ENCODE results near the gene ARL11. TPM values are rescaled to one million over a fixed set of nuclear protein-coding genes. Genes with fewer than 3 reads are reported as not detected.

Gene ARL11
- polyA plus RNA-seq, 4 donors, result 1.7 to 2.9 (median 1.9) TPM

- Histone ChIP-seq H3K4me1 (ENCODE audit: control insufficient read depth in 3 of 3, insufficient read depth in 2 of 3, low read depth in 1 of 3, low read length in 2 of 3) (peaks cover 0 to 8% (median 3%) of the 10 kb centered on the region in 3 donors), H3K9me3 (ENCODE audit: control insufficient read depth in 2 of 2, insufficient read depth in 1 of 2, low read depth in 1 of 2, low read length in 1 of 2) (no peaks in the 10 kb centered on the region), H3K27ac (ENCODE audit: low read depth in 1 of 3, low read length in 2 of 3) (no peak overlapping the region), H3K36me3 (ENCODE audit: control insufficient read depth in 3 of 3, insufficient read depth in 2 of 3, low read depth in 1 of 3, low read length in 3 of 3) (peaks cover 0 to 2% (median 0%) of the 10 kb centered on the region in 3 donors), H3K4me3 (ENCODE audit: low read depth in 1 of 3, low read length in 3 of 3) (no peak overlapping the region), H3K27me3 (ENCODE audit: control insufficient read depth in 3 of 3, insufficient read depth in 3 of 3, low read length in 3 of 3) (no peaks in the 10 kb centered on the region)
- FAIRE-seq (no peak), DNase-seq (no peak)
- 44 to 70% (median 53%) methylated on average over 11 of the region's 11 CpGs for WGBS, 3 donors
These were observed 5.9 kb upstream of the ARL11 start for GRCh38 chr13:49622174-49622946.

- Histone ChIP-seq H3K27ac (ENCODE audit: low read depth in 1 of 3, low read length in 2 of 3) (no peak overlapping the region), H3K4me1 (ENCODE audit: control insufficient read depth in 3 of 3, insufficient read depth in 2 of 3, low read depth in 1 of 3, low read length in 2 of 3) (peaks cover 0 to 8% (median 3%) of the 10 kb centered on the region in 3 donors), H3K9me3 (ENCODE audit: control insufficient read depth in 2 of 2, insufficient read depth in 1 of 2, low read depth in 1 of 2, low read length in 1 of 2) (no peaks in the 10 kb centered on the region), H3K36me3 (ENCODE audit: control insufficient read depth in 3 of 3, insufficient read depth in 2 of 3, low read depth in 1 of 3, low read length in 3 of 3) (peaks cover 0 to 2% (median 0%) of the 10 kb centered on the region in 3 donors), H3K4me3 (ENCODE audit: low read depth in 1 of 3, low read length in 3 of 3) (no peak overlapping the region), H3K27me3 (ENCODE audit: control insufficient read depth in 3 of 3, insufficient read depth in 3 of 3, low read length in 3 of 3) (no peaks in the 10 kb centered on the region)
- 87 to 90% (median 90%) methylated on average over 6 of the region's 6 CpGs for WGBS, 3 donors
- no peak for DNase-seq
- FAIRE-seq, result no peak
These were observed 4.1 kb upstream of the ARL11 start for GRCh38 chr13:49624229-49624628.

DNA sequence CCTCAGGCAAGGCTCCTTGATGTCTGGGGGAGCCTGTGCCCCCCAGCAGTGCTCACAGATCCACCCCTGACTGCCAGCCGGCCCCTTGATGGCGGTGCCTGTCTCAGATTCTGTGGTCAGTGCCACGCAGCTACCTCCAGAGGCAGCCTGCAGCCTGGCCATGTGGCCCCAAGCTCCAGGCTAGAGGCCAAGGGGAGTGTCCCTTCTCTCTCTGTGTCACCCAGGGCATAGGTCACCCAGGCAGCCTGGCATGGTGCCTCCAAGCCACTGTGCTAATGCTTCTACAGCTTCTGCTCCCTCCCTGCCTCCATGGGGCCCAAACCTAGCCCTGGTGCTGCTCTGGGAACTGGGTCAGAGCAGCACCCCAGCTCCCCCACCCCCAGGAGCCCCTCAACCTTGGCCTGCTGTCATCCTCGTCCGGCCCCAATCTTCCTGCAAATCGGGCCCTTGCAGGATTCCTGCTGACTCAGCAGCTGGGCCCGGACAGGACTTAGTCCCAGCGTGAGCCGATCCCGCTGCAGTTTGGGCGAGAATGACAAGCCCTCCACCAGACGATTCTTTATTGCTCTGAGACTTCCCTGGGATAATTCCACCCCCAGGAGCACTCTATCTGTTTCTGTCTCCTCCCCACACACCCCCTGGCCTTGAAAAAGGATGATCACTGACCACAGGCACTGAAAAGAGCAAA is 2.8 kb upstream of the ARL11 start:
- DNase-seq (peak; percentile 47 to 89), FAIRE-seq (no peak)
- 37 to 64% (median 57%) methylated on average over 12 of the region's 12 CpGs for whole genome bisulfite sequencing, 3 donors
- Histone ChIP-seq H3K4me3 (ENCODE audit: low read depth in 1 of 3, low read length in 3 of 3) (no peak overlapping the region), H3K27me3 (ENCODE audit: control insufficient read depth in 3 of 3, insufficient read depth in 3 of 3, low read length in 3 of 3) (no peaks in the 10 kb centered on the region), H3K4me1 (ENCODE audit: control insufficient read depth in 3 of 3, insufficient read depth in 2 of 3, low read depth in 1 of 3, low read length in 2 of 3) (peaks cover 0 to 8% (median 3%) of the 10 kb centered on the region in 3 donors), H3K27ac (ENCODE audit: low read depth in 1 of 3, low read length in 2 of 3) (peak overlapping the region; percentile 5 to 72 (median 38)), H3K36me3 (ENCODE audit: control insufficient read depth in 3 of 3, insufficient read depth in 2 of 3, low read depth in 1 of 3, low read length in 3 of 3) (peaks cover 0 to 7% (median 0%) of the 10 kb centered on the region in 3 donors), H3K9me3 (ENCODE audit: control insufficient read depth in 2 of 2, insufficient read depth in 1 of 2, low read depth in 1 of 2, low read length in 1 of 2) (no peaks in the 10 kb centered on the region)

GRCh38 chr13:49629196-49629938 is 1.1 kb downstream of the ARL11 start:
- 77 to 85% (median 84%) methylated on average over 8 of the region's 8 CpGs for WGBS, 3 donors
- H3K27ac ChIP-seq (ENCODE audit: low read depth in 1 of 3, low read length in 2 of 3), result no peak overlapping the region
- no peak overlapping the region for H3K4me3 ChIP-seq (ENCODE audit: low read depth in 1 of 3, low read length in 3 of 3)
- FAIRE-seq, result no peak
- H3K4me1 ChIP-seq (ENCODE audit: control insufficient read depth in 3 of 3, insufficient read depth in 2 of 3, low read depth in 1 of 3, low read length in 2 of 3), result peaks cover 0 to 8% (median 3%) of the 10 kb centered on the region in 3 donors
- H3K27me3 ChIP-seq (ENCODE audit: control insufficient read depth in 3 of 3, insufficient read depth in 3 of 3, low read length in 3 of 3), result no peaks in the 10 kb centered on the region
- peaks cover 0 to 12% (median 0%) of the 10 kb centered on the region in 3 donors for H3K36me3 ChIP-seq (ENCODE audit: control insufficient read depth in 3 of 3, insufficient read depth in 2 of 3, low read depth in 1 of 3, low read length in 3 of 3)
- DNase-seq, result no peak
- no peaks in the 10 kb centered on the region for H3K9me3 ChIP-seq (ENCODE audit: control insufficient read depth in 2 of 2, insufficient read depth in 1 of 2, low read depth in 1 of 2, low read length in 1 of 2)

DNA sequence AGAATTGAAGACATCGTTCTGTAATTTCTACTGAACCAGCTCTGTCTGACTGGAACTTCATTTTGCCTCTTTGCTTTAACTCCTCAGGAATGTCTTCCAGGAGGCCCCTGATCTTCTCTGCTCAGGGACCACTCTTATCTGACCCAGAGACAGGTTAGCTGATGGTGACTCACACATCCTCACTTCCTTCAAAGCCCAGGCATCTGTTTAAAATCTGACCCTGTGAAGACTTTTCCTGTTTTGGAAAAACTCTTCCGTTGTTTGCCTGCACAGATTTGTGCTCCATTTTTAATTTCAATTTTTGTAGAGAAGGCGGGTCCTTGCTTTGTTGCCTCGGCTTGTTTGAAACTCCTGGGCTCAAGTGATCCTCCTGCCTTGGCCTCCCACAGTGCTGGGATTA is 1.6 kb downstream of the ARL11 start:
- peaks cover 0 to 8% (median 3%) of the 10 kb centered on the region in 3 donors for H3K4me1 ChIP-seq (ENCODE audit: control insufficient read depth in 3 of 3, insufficient read depth in 2 of 3, low read depth in 1 of 3, low read length in 2 of 3)
- FAIRE-seq, result no peak
- 77 to 94% (median 88%) methylated on average over 4 of the region's 4 CpGs for WGBS, 3 donors
- DNase-seq, result no peak
- no peak overlapping the region for H3K4me3 ChIP-seq (ENCODE audit: low read depth in 1 of 3, low read length in 3 of 3)
- H3K27me3 ChIP-seq (ENCODE audit: control insufficient read depth in 3 of 3, insufficient read depth in 3 of 3, low read length in 3 of 3), result no peaks in the 10 kb centered on the region
- H3K27ac ChIP-seq (ENCODE audit: low read depth in 1 of 3, low read length in 2 of 3), result no peak overlapping the region
- H3K9me3 ChIP-seq (ENCODE audit: control insufficient read depth in 2 of 2, insufficient read depth in 1 of 2, low read depth in 1 of 2, low read length in 1 of 2), result no peaks in the 10 kb centered on the region
- peaks cover 0 to 12% (median 0%) of the 10 kb centered on the region in 3 donors for H3K36me3 ChIP-seq (ENCODE audit: control insufficient read depth in 3 of 3, insufficient read depth in 2 of 3, low read depth in 1 of 3, low read length in 3 of 3)

DNA sequence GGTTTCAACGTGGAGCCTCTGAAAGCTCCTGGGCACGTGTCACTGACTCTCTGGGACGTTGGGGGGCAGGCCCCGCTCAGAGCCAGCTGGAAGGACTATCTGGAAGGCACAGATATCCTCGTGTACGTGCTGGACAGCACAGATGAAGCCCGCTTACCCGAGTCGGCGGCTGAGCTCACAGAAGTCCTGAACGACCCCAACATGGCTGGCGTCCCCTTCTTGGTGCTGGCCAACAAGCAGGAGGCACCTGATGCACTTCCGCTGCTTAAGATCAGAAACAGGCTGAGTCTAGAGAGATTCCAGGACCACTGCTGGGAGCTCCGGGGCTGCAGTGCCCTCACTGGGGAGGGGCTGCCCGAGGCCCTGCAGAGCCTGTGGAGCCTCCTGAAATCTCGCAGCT is 2.3 kb downstream of the ARL11 start:
- H3K36me3 ChIP-seq (ENCODE audit: control insufficient read depth in 3 of 3, insufficient read depth in 2 of 3, low read depth in 1 of 3, low read length in 3 of 3), result peaks cover 0 to 9% (median 0%) of the 10 kb centered on the region in 3 donors
- H3K27me3 ChIP-seq (ENCODE audit: control insufficient read depth in 3 of 3, insufficient read depth in 3 of 3, low read length in 3 of 3), result no peaks in the 10 kb centered on the region
- no peak for FAIRE-seq
- H3K4me3 ChIP-seq (ENCODE audit: low read depth in 1 of 3, low read length in 3 of 3), result no peak overlapping the region
- H3K9me3 ChIP-seq (ENCODE audit: control insufficient read depth in 2 of 2, insufficient read depth in 1 of 2, low read depth in 1 of 2, low read length in 1 of 2), result no peaks in the 10 kb centered on the region
- DNase-seq, result no peak
- H3K4me1 ChIP-seq (ENCODE audit: control insufficient read depth in 3 of 3, insufficient read depth in 2 of 3, low read depth in 1 of 3, low read length in 2 of 3), result peaks cover 0 to 3% (median 2%) of the 10 kb centered on the region in 3 donors
- 87 to 91% (median 90%) methylated on average over 16 of the region's 16 CpGs for WGBS, 3 donors
- no peak overlapping the region for H3K27ac ChIP-seq (ENCODE audit: low read depth in 1 of 3, low read length in 2 of 3)

DNA sequence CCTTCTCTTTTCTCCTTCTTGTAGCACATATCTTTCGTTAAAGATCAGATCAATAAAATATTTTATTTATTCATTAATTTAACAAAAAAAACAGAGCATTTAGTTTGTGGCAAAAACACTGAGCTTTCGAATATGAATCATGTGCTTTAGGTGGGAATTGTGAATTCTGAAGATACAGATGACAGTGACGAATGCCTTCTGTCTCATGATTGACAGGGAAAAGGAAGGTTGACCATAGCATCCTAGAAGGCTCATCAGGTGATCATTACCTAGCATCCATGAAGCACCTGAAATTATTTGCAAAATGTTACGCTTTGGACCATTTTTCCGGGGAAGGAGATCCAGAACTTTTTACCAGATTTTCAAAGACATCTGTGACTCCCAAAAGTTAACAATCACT is 3.8 kb downstream of the ARL11 start:
- Histone ChIP-seq H3K9me3 (ENCODE audit: control insufficient read depth in 2 of 2, insufficient read depth in 1 of 2, low read depth in 1 of 2, low read length in 1 of 2) (no peaks in the 10 kb centered on the region), H3K27me3 (ENCODE audit: control insufficient read depth in 3 of 3, insufficient read depth in 3 of 3, low read length in 3 of 3) (no peaks in the 10 kb centered on the region), H3K4me1 (ENCODE audit: control insufficient read depth in 3 of 3, insufficient read depth in 2 of 3, low read depth in 1 of 3, low read length in 2 of 3) (no peaks in the 10 kb centered on the region), H3K36me3 (ENCODE audit: control insufficient read depth in 3 of 3, insufficient read depth in 2 of 3, low read depth in 1 of 3, low read length in 3 of 3) (peaks cover 0 to 9% (median 0%) of the 10 kb centered on the region in 3 donors), H3K4me3 (ENCODE audit: low read depth in 1 of 3, low read length in 3 of 3) (no peak overlapping the region), H3K27ac (ENCODE audit: low read depth in 1 of 3, low read length in 2 of 3) (no peak overlapping the region)
- 85 to 91% (median 88%) methylated on average over 5 of the region's 5 CpGs for WGBS, 3 donors
- DNase-seq (no peak), FAIRE-seq (no peak)

GRCh38 chr13:49633710-49634109 is 5.4 kb downstream of the ARL11 start:
- WGBS, 3 donors, result 85 to 93% (median 86%) methylated on average over 4 of the region's 4 CpGs
- no peak overlapping the region for H3K27ac ChIP-seq (ENCODE audit: low read depth in 1 of 3, low read length in 2 of 3)
- H3K4me3 ChIP-seq (ENCODE audit: low read depth in 1 of 3, low read length in 3 of 3), result no peak overlapping the region
- DNase-seq, result no peak
- H3K36me3 ChIP-seq (ENCODE audit: control insufficient read depth in 3 of 3, insufficient read depth in 2 of 3, low read depth in 1 of 3, low read length in 3 of 3), result peaks cover 0 to 9% (median 0%) of the 10 kb centered on the region in 3 donors
- no peak for FAIRE-seq
- H3K9me3 ChIP-seq (ENCODE audit: control insufficient read depth in 2 of 2, insufficient read depth in 1 of 2, low read depth in 1 of 2, low read length in 1 of 2), result no peaks in the 10 kb centered on the region
- H3K27me3 ChIP-seq (ENCODE audit: control insufficient read depth in 3 of 3, insufficient read depth in 3 of 3, low read length in 3 of 3), result no peaks in the 10 kb centered on the region
- H3K4me1 ChIP-seq (ENCODE audit: control insufficient read depth in 3 of 3, insufficient read depth in 2 of 3, low read depth in 1 of 3, low read length in 2 of 3), result no peaks in the 10 kb centered on the region

Measured in small intestine (tissue), 7 donors.